K562 (cell line): ENCODE measurements around the gene DENND4C. TPM values are rescaled to one million over a fixed set of nuclear protein-coding genes. Genes with fewer than 3 reads are reported as not detected.

Experiments used
- ATAC-seq: fragments of 200-7000 bp; cut with Tn5 transposase; 3 replicates; pipeline ENCODE4 v1.9.1; 2020; ENCODE audit warnings: moderate library complexity
- BruUV-seq: library from RNA; stranded (reverse); fragments of 400-500 nt; replicated peaks from 2 replicates; lab custom pipeline; 2021; lab: Mats Ljungman, UMichigan
- CTCF ChIA-PET: fragments of 300-600 bp; formaldehyde crosslinking; extraction: SDS; loops from one replicate; lab custom pipeline; 2021; ENCODE audit warnings: low intra/inter-chr PET ratio; lab: Yijun Ruan, JAX
- POLR2A ChIA-PET: fragments of 300-600, 350-650 bp; sonication (Branson Sonifier 250); formaldehyde crosslinking; extraction: SDS; loops from one replicate; lab custom pipeline; 2021; ENCODE audit warnings: antibody characterized with exemption, inconsistent platforms; lab: Yijun Ruan, JAX
- DNase-seq, 4 experiments: peaks; one replicate each; pipeline versions ENCODE4 v3.0.0 to v3.0.0-alpha.2; 2011 to 2018; ENCODE audit warnings: low spot score in 3 of 4, mixed read lengths in 3 of 4; ENCODE audit errors: extremely low read depth in 1 of 4
- FAIRE-seq: peaks from 2 replicates; lab custom pipeline; 2011; peaks lifted over from hg19 to GRCh38; lab: Jason Lieb, UNC
- H2AFZ ChIP-seq: 2 replicates; pipeline ENCODE4 v1.6.0; 2011; ENCODE audit warnings: low read depth, low read length, control low read depth, inconsistent platforms
- H3K27ac ChIP-seq: fragments of 200-600 bp; 3 replicates; pipeline ENCODE4 v1.8.0; 2011; ENCODE audit warnings: low read depth, mild to moderate bottlenecking, control low read depth, inconsistent platforms, low read length, moderate library complexity, mixed read lengths; ENCODE audit errors: extremely low read depth
- H3K27me3 ChIP-seq, 2 experiments: fragments of 300-600 bp in 1 of 2; 2 replicates in 1 of 2; 3 replicates in 1 of 2; pipeline versions ENCODE4 v1.6.0 to v1.8.0; 2011; ENCODE audit warnings: inconsistent platforms in 2 of 2, low read length in 2 of 2, mild to moderate bottlenecking in 1 of 2, mixed read lengths in 1 of 2, moderate library complexity in 1 of 2; ENCODE audit not compliant: control insufficient read depth in 2 of 2, insufficient read depth in 2 of 2
- H3K36me3 ChIP-seq: fragments of 300-600 bp; 3 replicates; pipeline ENCODE4 v1.8.0; 2011; ENCODE audit warnings: mild to moderate bottlenecking, low read length, inconsistent platforms; ENCODE audit not compliant: control insufficient read depth, insufficient read depth
- H3K4me1 ChIP-seq, 2 experiments: fragments of 200-600 bp in 1 of 2; replicated peaks in 1 of 2; 2 replicates in 1 of 2; 3 replicates in 1 of 2; pipeline versions ENCODE4 v1.5.1 to v1.8.0; 2011; ENCODE audit warnings: inconsistent platforms in 2 of 2, low read length in 2 of 2, mild to moderate bottlenecking in 1 of 2, mixed read lengths in 1 of 2, moderate library complexity in 1 of 2; ENCODE audit not compliant: control insufficient read depth in 2 of 2, insufficient read depth in 2 of 2
- H3K4me2 ChIP-seq: 2 replicates; pipeline ENCODE4 v1.6.1; 2011; ENCODE audit warnings: low read length, control low read depth, inconsistent platforms, mixed read lengths; ENCODE audit not compliant: insufficient read depth
- H3K4me3 ChIP-seq: fragments of 200-600 bp; sonication (generic), shearing (Covaris generic); 2 replicates; pipeline ENCODE4 v1.5.1; 2016; ENCODE audit warnings: control low read depth, inconsistent platforms
- H3K79me2 ChIP-seq: fragments of 200-600 bp; 3 replicates; pipeline ENCODE4 v1.8.0; 2011; ENCODE audit warnings: low read length, inconsistent platforms; ENCODE audit not compliant: control insufficient read depth, insufficient read depth
- H3K9ac ChIP-seq, 2 experiments: 2 replicates each; pipeline versions ENCODE4 v1.6.0 to v1.6.1; 2011; ENCODE audit warnings: low read depth in 2 of 2, low read length in 2 of 2, control low read depth in 1 of 2, inconsistent platforms in 1 of 2, mild to moderate bottlenecking in 1 of 2, mixed read lengths in 1 of 2; ENCODE audit not compliant: insufficient read depth in 1 of 2
- H3K9me1 ChIP-seq: one replicate; pipeline ENCODE4 v1.6.0; 2011; ENCODE audit warnings: inconsistent platforms, mild to moderate bottlenecking, low read length, moderate library complexity; ENCODE audit not compliant: control insufficient read depth, insufficient read depth
- H3K9me3 ChIP-seq: replicated peaks from 2 replicates; pipeline ENCODE4 v1.5.1; 2011; ENCODE audit warnings: low read depth, low read length, inconsistent platforms; ENCODE audit not compliant: control insufficient read depth, insufficient read depth
- H4K20me1 ChIP-seq: replicated peaks from 2 replicates; pipeline ENCODE4 v1.6.1; 2011; ENCODE audit warnings: low read length, inconsistent platforms, mixed read lengths; ENCODE audit not compliant: control insufficient read depth, insufficient read depth
- CBX3 ChIP-seq, 2 experiments: IDR thresholded peaks; 1 replicate in 1 of 2; 2 replicates in 1 of 2; pipeline ENCODE4 v1.6.1; 2012; ENCODE audit warnings: inconsistent platforms in 2 of 2, low read length in 2 of 2, borderline replicate concordance in 1 of 2, control low read depth in 1 of 2
- GTF2E2 ChIP-seq: fragments of 200-800 bp; sonication (Bioruptor generic); IDR thresholded peaks from 2 replicates; pipeline ENCODE4 v1.6.1; 2016; ENCODE audit warnings: missing genetic modification characterization, missing compliant biosample characterization
- MAZ ChIP-seq, 2 experiments: fragments of 450-650 bp in 1 of 2; sonication (generic) in 1 of 2; formaldehyde crosslinking; IDR thresholded peaks in 1 of 2; conservative IDR thresholded peaks in 1 of 2; 2 replicates each; pipeline versions ENCODE4 v1.4.0 to v1.5.0; 2020; ENCODE audit warnings: mild to moderate bottlenecking in 1 of 2, missing genetic modification reagents in 1 of 2
- PCBP1 ChIP-seq: fragments of 200-400 bp; formaldehyde crosslinking; IDR thresholded peaks from 2 replicates; pipeline ENCODE4 v1.6.1; 2018; ENCODE audit warnings: mild to moderate bottlenecking, low read depth, low read length; ENCODE audit not compliant: poor library complexity, severe bottlenecking
- SMARCB1 ChIP-seq: IDR thresholded peaks from 2 replicates; pipeline ENCODE4 v1.6.1; 2011; ENCODE audit warnings: improper control_type of control experiment, low read depth; ENCODE audit not compliant: insufficient read length
- SRF ChIP-seq, 2 experiments: fragments of 250-450, 450-650 bp in 1 of 2; sonication (Bioruptor Pico) in 1 of 2; sonication (generic) in 1 of 2; formaldehyde crosslinking; IDR thresholded peaks; 2 replicates each; pipeline versions ENCODE4 v1.5.0 to v1.5.1; 2020 to 2022; ENCODE audit warnings: mild to moderate bottlenecking in 1 of 2, missing genetic modification reagents in 1 of 2
- TCF7 ChIP-seq: sonication (generic); IDR thresholded peaks from 2 replicates; pipeline ENCODE4 v1.6.1; 2016; ENCODE audit warnings: antibody characterized with exemption, borderline replicate concordance
- ZNF3 ChIP-seq: fragments of 250-450 bp; sonication (Bioruptor Pico); IDR thresholded peaks from 2 replicates; pipeline ENCODE4 v1.5.0; 2021; ENCODE audit warnings: mild to moderate bottlenecking, moderate library complexity
- WGBS: fragments of 100-300 bp; shearing (Covaris generic); methylation state at CpG from one replicate; pipeline ENCODE4 v1.1.6; 2016; ENCODE audit warnings: low coverage, mixed read lengths; ENCODE audit not compliant: insufficient coverage; ENCODE audit errors: missing lambda C conversion rate; 5-methylcytosine and 5-hydroxymethylcytosine counted together
- in situ Hi-C: fragments of 300-500 bp; cut with MboI; formaldehyde crosslinking; loops from 4 replicates; pipeline ENCODE4 v1.15.0; 2018; ENCODE audit warnings: inconsistent platforms, mixed read lengths
- intact Hi-C: fragments of 100-400 bp; cut with micrococcal nuclease; formaldehyde crosslinking; loops from 2 replicates; pipeline ENCODE4 v1.14.2; 2022
- polyA plus RNA-seq, 8 experiments: library from polyadenylated mRNA; depleted of rRNA in 4 of 8; stranded (reverse) in 5 of 8; unstranded in 3 of 8; fragments of >200 nt; fragmentation: Nextera tagmentation in 2 of 8; fragmentation: Illumina TruSeq in 1 of 8; extraction: Ambion mirVana in 2 of 8; extraction: Trizol in 1 of 8; gene quantifications; 2 replicates each; pipeline versions ENCODE4 v1.2.1 to v1.2.3, GENCODE V29; 2011 to 2014; ENCODE audit warnings: inconsistent platforms in 1 of 8, missing spikeins in 1 of 8
- total RNA-seq, 7 experiments: library from RNA; depleted of rRNA in 6 of 7; stranded (reverse); fragments of >200 nt in 6 of 7; fragmentation: Illumina TruSeq in 2 of 7; extraction: Trizol in 2 of 7; gene quantifications; 2 replicates each; pipeline versions ENCODE4 v1.2.1 to v1.2.3, GENCODE V29; 2011 to 2021; ENCODE audit warnings: low replicate concordance in 1 of 7
- TF ChIP-seq, protein P1 (sequence below), 2 experiments: IDR thresholded peaks; 2 replicates each; pipeline ENCODE4 v1.6.1; 2011; ENCODE audit warnings: borderline replicate concordance in 1 of 2, control low read depth in 1 of 2, low read depth in 1 of 2, low read length in 1 of 2, mild to moderate bottlenecking in 1 of 2, mixed read lengths in 1 of 2, moderate library complexity in 1 of 2; ENCODE audit not compliant: insufficient read depth in 1 of 2, insufficient read length in 1 of 2, poor library complexity in 1 of 2, severe bottlenecking in 1 of 2; ENCODE audit errors: extremely low read depth in 1 of 2

Gene DENND4C
- total and polyA plus RNA-seq, 9 of the 15 experiments (the other 6 are each of a cell fraction or from before 2014, with no cell fraction given), result 4.8 to 31.8 (median 13.9) TPM

DNA sequence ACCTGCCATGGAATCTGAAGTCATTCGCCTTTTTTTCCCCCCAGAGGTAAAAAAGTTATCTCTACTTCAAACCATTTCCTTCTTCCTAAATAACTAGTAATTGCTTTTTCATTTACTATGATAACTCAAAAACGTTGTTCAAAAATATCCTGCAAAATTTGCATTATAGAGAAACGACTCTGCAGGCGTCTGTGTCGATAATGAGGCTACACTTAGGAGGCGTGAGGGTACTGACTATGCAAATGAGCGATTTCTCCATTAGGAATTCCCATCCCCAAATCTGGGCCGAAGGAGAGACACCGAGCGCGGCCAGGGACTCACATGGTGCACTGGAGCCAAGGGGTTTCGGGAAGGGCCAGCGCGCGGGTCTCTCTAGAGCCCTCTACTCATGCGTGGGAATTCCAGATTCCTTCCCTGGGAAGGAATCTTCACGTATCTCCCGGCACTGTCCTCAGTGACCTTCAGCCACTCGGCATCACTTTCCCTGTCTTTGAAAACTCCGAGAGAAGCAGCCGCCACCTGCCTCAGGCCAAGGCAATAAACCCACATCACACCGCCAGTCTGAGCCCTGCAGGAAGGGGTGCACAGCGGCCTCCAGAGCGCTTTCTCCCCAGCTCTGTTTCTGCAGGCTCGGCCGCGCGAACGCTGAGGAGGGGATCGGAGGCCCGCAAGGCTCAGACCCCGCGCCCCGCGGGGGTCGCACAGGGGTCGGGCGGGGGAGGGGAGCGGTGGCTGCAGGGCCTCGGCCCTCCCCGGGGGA lies 718 bp upstream of the DENND4C start:
- 4% methylated on average over 20 of the region's 41 CpGs for WGBS
- Histone ChIP-seq H3K9me1 (no peaks in the 10 kb centered on the region), H3K79me2 (peaks cover 41% of the 10 kb centered on the region), H4K20me1 (no peaks in the 10 kb centered on the region), H3K4me3 (peak overlapping the region; percentile 92), H3K4me2 (peak overlapping the region; percentile 75), H3K9ac (peak overlapping the region; percentile 56 to 97), H3K36me3 (no peaks in the 10 kb centered on the region), H2AFZ (peak overlapping the region; percentile 97), H3K27ac (peak overlapping the region; percentile 95), H3K4me1 (peaks cover 0 to 12% of the 10 kb centered on the region in 2 experiments; a peak in 3 of 5 replicates), H3K9me3 (no peaks in the 10 kb centered on the region), H3K27me3 (no peaks in the 10 kb centered on the region)
- intact Hi-C loops, result loop anchor here (5.0 kb wide), 2 partner anchors 67 to 148 kb away; no protein-coding TSS in a partner anchor
- POLR2A ChIA-PET, result interaction anchor here (0.6 to 1.6 kb wide), 6 partner anchors 11 to 178 kb away, joined by 3 to 5 read pairs (median 4); no protein-coding TSS in a partner anchor
- no TSS peak for BruUV-seq
- ATAC-seq (peak; percentile 67), DNase-seq (peak in 1 of 4 experiments; percentile 70), FAIRE-seq (peak; percentile 49)
- in situ Hi-C loops, result no loop called here
- CTCF ChIA-PET, result interaction anchor here (0.6 kb wide), 1 partner anchor 44 kb away, joined by 3 read pairs; no protein-coding TSS in a partner anchor
- TF ChIP-seq SMARCB1 (no peak), GTF2E2 (tag) (no peak), ZNF3 (CRISPR knock-in tag) (no peak), SRF (CRISPR knock-in tag; IDR thresholded peaks at IDR 0.05) (no peak), PCBP1 (peak; percentile 16), MAZ (CRISPR knock-in tag; conservative IDR thresholded peaks at IDR 0.05 in 1 of 2, IDR thresholded peaks at IDR 0.05 in 1 of 2) (peak in 1 of 2 experiments; percentile 25; a peak in 3 of 4 replicates), CBX3 (IDR thresholded peaks at IDR 0.05; ENCODE audit: borderline replicate concordance in 1 of 2, low read length in 2 of 2) (no peak), TCF7 (no peak)
- TF ChIP-seq, protein P1, sequence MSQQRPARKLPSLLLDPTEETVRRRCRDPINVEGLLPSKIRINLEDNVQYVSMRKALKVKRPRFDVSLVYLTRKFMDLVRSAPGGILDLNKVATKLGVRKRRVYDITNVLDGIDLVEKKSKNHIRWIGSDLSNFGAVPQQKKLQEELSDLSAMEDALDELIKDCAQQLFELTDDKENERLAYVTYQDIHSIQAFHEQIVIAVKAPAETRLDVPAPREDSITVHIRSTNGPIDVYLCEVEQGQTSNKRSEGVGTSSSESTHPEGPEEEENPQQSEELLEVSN (IDR thresholded peaks at IDR 0.05; ENCODE audit: borderline replicate concordance in 1 of 2, extremely low read depth in 1 of 2, insufficient read depth in 1 of 2, insufficient read length in 1 of 2, low read depth in 1 of 2, low read length in 1 of 2, poor library complexity in 1 of 2, severe bottlenecking in 1 of 2), result peak in 1 of 2 experiments; percentile 39
